HEK293 (cell line): ENCODE results near the gene CCDC102B.

ENCODE experiments used
- AEBP2 ChIP-seq: fragments of 450-650 bp; formaldehyde crosslinking; IDR thresholded peaks from 2 replicates; pipeline ENCODE4 v1.5.1; 2016; ENCODE audit warnings: missing biosample characterization, missing genetic modification characterization, borderline replicate concordance
- KLF16 ChIP-seq: fragments of 450-650 bp; formaldehyde crosslinking; IDR thresholded peaks from 2 replicates; pipeline ENCODE4 v1.5.1; 2017; ENCODE audit warnings: missing biosample characterization, missing genetic modification characterization
- ZNF138 ChIP-seq: fragments of 450-650 bp; formaldehyde crosslinking; IDR thresholded peaks from 2 replicates; pipeline ENCODE4 v1.5.1; 2016; ENCODE audit warnings: missing biosample characterization, missing genetic modification characterization, borderline replicate concordance
- ZNF24 ChIP-seq: fragments of 450-650 bp; formaldehyde crosslinking; IDR thresholded peaks from 2 replicates; pipeline ENCODE4 v1.5.1; 2016; ENCODE audit warnings: missing biosample characterization, missing genetic modification characterization
- TF ChIP-seq, protein P1 (sequence below): fragments of 450-650 bp; formaldehyde crosslinking; IDR thresholded peaks from 2 replicates; pipeline ENCODE4 v1.5.1; 2016; ENCODE audit warnings: missing biosample characterization, missing genetic modification characterization

GRCh38 chr18:68763083-68763482 lies 34.8 kb upstream of the CCDC102B start:
- TF ChIP-seq, protein P1, sequence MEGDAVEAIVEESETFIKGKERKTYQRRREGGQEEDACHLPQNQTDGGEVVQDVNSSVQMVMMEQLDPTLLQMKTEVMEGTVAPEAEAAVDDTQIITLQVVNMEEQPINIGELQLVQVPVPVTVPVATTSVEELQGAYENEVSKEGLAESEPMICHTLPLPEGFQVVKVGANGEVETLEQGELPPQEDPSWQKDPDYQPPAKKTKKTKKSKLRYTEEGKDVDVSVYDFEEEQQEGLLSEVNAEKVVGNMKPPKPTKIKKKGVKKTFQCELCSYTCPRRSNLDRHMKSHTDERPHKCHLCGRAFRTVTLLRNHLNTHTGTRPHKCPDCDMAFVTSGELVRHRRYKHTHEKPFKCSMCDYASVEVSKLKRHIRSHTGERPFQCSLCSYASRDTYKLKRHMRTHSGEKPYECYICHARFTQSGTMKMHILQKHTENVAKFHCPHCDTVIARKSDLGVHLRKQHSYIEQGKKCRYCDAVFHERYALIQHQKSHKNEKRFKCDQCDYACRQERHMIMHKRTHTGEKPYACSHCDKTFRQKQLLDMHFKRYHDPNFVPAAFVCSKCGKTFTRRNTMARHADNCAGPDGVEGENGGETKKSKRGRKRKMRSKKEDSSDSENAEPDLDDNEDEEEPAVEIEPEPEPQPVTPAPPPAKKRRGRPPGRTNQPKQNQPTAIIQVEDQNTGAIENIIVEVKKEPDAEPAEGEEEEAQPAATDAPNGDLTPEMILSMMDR (tag by site-specific recombination): no peak
- TF ChIP-seq ZNF138 (tag by site-specific recombination): no peak
- TF ChIP-seq AEBP2 (tag by site-specific recombination): no peak
- TF ChIP-seq KLF16 (tag by site-specific recombination): no peak
- no peak for TF ChIP-seq ZNF24 (tag by site-specific recombination)
